Measurements from ENCODE around the gene MCRIP1.

The MCRIP1 gene

GRCh38 chr17:81802856-81803643, 30.0 kb downstream of the MCRIP1 start:
- DNase-seq: no peak

DNA sequence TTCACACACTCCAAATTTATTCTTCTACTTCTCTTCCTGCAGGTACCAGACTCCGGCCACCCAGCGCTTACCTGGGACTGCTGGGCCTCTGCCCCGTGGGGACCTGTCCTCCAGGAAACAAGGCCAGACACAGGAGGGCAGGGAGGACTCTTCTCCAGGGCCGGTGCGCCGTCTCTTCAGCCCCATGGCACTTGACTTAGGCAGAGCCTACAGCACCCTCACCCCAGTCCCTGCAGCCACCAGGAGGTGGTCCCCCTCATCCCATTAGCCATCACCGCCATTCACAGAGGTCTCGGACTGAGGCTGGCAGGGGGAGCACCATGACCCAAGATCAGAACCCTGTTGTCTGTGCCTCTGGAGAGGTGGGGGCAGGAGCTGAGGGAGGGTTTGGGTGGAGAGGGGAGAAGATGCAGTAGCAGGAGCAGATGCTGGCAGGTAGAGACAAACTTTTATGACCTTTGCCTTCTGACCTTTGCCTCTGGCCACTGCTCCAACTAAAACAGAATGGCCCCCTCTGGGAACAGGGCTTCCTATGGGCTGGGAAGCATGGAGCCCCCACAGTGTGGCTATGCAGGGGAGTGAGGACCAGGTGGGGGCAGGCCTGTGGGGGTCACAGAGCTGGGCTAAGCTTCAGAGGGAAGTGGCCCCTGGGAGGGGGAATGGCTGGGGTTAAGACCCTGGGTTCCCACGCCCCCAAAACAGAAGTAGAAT, 30.9 kb downstream of the MCRIP1 start:
- DNase-seq: no peak

DNA sequence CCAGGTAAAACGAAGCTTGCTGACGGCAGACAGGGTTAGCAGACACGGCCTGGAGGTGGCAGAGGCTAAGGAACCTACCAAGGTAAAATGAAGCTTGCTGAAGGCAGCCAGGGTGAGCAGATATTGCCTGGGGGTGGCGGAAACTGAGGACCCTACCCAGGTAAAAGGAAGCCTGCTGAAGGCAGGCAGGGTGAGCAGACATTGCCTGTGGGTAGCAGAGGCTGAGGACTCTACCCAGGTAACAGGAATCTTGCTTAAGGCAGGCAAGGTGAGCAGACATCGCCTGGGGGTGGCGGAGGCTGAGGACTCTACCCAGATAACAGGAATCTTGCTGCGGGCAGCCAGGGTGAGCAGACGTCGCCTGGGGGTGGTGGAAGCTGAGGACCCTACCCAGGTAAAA, 31.8 kb downstream of the MCRIP1 start:
- no peak for DNase-seq

DNA sequence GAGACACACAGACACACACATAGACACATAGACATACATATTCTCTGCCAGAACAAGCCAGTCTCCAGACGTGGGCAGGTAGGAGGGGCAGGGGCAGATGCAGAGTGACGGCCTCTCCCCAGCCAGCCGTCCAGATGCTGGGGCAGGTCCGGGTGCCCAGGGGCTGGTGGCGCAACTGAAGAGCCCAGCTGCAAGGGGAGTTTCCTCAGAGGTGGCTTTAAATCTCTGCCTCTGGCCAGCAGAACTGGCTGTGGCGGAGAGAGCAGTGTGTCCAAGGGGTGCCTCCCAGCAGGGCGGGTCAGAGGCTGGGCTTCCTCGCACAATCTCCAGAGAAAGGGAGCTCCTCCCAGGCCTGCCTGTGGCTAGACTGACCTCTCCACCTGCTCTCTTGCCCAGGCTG, 38.6 kb downstream of the MCRIP1 start:
- no peak for DNase-seq

- DNase-seq: no peak
Observed at GRCh38 chr17:81794074-81794476, 39.0 kb downstream of the MCRIP1 start.

- no peak for DNase-seq
Observed at GRCh38 chr17:81792675-81793615, 40.1 kb downstream of the MCRIP1 start.

All from CD4-positive, alpha-beta T cell treated with Interferon gamma for 1 hour (primary cell).